GM19099 (cell line): ENCODE results near the gene ATP10A.

Source experiments
- POLR2A ChIP-seq: IDR thresholded peaks from 3 replicates; pipeline ENCODE4 v1.6.1; 2011; ENCODE audit warnings: low read depth; ENCODE audit not compliant: insufficient read length; ENCODE audit errors: extremely low read depth

ATP10A gene

DNA sequence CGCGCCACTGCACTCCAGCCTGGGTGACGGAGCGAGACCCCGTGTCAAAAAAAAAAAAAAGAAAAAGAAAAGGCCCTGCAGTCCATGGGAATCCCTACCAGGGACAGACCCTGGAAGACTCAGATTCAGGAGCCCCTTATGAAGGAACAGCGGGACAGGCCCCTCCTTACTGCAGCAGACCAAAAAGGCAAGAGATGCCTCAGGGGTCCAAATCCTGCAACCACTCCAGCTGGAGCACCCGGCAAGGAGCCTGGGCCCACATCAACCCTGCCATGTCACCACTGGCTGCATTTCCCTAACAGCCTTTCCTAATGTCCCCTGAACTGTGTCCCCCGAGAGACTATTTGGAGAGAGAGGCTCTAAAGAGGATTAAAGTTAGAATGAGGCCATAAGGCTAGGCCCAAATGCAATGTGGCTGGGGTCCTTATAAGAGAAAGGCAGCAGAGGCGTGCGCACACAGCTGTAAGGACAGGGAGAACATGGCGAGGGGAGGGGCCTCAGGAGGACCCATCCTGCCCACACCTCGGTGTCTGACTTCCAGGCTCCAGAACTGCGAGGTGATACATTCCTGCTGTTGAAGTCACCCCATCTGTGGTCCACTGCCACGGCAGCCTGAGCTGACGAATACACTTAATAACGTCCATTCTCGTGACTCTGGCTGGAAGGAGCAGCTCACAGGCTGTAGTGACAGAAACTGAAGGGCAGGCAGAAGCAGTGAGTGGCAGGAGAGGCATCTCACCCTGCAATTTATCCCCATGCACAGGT is 78.1 kb downstream of the ATP10A start:
- TF ChIP-seq POLR2A, result no peak

DNA sequence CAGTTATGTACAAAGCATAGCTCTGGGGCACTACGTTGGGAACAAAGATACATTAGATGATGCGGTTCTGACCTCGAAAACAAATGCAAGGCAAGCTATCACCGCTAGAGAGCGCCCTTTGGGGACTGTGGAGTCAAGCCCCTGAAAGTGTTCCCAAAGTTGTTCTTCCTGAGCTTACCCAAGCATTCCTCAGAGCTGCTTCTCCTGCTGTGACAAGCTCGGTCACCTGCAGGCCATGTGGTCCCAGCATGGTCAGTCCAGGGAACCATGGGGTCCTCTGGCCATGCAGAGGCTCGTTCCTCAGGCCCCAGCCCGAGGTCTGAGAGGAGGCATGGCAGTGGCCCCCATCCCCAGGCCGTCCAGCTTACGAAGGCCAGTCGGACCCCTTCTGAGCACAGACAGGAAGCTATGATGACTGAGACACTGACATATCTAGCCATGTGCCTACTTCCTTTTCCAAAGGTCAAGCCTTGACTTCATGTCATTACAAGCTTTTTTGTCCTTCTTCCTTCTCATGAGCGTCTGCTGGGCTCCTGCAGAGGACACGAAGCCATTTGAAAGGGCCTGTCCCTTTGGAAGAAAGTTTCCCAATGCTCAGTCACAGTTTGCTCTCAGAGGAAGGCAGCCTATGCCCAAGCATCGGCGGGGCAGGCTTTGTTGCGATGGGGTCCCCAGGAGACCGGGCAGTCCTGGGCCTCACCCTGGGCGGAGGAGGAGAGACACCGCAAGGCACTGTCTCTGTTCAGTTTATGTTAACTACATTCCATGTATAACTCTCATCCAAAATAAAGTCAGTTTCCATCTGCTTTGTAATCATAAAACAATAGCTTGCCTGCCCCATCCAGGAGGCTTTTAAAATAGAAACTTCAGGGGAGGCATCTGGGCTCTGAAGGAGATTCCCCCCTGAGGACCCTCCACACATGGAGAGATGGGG is 79.3 kb downstream of the ATP10A start:
- TF ChIP-seq POLR2A, result no peak

DNA sequence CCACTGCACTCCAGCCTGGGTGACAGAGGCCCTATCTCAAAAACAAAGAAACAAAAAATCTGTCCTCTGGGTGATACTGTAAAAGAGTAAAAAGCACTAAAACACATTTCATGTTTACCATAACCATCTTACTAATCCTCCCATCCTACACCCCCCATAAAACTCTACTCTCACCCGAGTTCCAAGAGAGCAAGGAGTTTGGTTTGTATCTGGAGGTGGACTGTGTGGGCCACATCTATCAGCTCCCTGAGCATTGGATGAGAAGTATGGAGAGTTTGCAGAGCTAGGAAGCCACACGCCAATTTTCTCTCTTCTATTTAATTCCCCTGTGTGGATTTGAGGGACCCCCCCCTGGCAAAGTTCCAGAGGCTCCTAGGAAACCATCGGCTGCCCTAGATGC is 80.0 kb downstream of the ATP10A start:
- TF ChIP-seq POLR2A, result no peak

DNA sequence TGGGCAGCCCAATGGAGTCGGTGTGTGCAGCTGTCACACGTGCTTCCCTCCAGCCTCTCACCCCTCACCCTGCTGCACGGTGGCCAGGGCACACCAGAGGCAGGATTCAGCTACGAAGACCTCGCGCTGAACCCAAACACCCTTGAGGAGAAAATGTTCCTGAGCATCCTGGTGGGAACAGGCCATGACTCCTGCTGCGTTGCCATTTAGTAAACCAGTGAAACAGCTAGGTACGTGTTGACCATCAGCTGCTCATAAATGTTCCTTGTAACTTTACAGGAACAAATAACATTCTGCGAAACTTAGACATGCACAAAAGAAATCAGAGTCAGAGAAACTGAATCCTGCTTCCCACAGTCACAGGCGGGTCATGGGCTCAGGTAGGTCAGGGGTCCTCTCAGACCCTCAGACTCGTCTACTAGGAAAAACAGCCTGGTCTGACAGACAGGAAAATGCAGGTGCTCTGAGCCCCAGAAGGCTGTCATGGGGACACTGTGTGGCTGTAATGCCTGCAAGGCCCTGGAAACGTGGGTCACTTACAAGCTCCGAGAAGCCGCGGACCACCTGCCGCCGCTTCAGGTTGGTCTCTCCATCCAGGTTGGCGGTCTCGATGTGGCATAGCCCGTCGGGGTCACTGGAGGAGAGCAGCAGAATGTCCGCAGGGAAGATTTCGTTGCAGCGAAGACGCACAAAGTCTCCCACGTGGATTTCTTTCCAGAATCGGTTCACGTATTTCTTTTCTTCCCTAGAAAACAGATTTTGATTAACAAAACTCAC is 82.5 kb downstream of the ATP10A start:
- TF ChIP-seq POLR2A, result no peak

DNA sequence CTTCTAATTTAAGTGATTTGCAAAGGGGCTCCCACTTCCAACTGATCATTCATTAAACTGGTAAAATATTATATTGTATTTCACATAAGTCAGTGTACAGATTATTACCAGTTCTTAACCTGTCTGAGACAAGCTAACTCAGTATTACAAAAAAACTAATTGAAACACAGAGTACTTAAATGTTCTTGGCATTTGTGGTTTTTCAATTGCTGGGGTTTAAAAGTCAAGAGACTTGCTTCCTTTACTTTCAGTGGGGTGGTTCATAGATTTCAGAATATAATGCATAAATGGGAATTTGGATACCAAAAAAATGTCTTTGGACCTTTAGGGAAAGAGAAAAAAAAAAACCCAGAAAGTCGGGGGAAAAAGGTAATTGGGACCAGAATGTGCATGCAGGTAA is 85.0 kb downstream of the ATP10A start:
- no peak for TF ChIP-seq POLR2A

DNA sequence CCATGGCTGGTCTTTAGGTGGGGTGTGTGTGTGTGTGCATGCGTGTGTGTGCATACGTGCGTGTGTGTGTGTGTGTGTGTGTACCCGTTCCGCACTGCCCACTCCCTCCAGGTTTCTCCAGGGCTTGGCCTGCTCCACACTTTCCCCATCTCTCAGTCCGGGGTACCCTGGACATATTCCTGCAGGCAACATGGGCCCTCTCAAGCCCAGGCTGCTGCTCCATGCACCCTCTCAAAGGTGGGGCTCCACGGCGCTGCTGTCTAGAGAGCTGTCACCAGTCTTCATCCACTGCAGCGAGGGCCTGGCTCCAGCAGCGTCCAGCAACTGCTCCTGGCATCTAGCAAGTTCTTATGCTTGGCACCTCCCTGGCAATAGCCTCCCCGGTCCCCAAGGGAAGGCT is 86.1 kb downstream of the ATP10A start:
- no peak for TF ChIP-seq POLR2A

DNA sequence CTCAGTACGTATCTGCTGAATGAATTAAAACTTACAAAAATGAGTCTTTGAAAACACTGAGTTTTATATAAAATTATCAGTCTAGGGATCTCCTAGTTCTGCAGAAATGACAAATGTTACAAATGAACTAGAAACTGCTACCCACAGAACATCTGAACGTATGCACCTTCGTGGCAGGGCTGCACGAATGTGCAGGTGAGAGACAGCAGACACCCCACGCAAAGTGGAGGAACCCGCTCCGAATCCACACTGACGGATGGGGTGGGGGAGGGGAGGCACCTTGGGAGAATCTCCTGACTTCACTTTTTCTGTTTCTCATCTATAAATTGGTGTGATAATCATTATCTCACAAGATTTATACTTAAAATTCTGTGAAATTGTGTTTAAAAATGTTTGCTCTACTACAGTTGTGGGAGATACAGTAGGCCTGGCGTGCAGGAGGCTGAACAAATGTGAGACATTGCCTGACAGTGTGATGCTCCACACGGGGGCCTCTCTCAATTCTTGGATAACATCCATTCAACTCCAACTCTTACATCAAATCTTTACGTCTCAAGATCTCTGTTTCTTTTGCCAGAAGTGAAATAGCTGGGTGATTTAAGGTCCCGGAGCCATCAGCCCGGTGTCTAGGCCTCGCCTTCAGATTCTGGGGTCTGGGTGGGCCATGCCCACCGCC is 86.9 kb downstream of the ATP10A start:
- no peak for TF ChIP-seq POLR2A

DNA sequence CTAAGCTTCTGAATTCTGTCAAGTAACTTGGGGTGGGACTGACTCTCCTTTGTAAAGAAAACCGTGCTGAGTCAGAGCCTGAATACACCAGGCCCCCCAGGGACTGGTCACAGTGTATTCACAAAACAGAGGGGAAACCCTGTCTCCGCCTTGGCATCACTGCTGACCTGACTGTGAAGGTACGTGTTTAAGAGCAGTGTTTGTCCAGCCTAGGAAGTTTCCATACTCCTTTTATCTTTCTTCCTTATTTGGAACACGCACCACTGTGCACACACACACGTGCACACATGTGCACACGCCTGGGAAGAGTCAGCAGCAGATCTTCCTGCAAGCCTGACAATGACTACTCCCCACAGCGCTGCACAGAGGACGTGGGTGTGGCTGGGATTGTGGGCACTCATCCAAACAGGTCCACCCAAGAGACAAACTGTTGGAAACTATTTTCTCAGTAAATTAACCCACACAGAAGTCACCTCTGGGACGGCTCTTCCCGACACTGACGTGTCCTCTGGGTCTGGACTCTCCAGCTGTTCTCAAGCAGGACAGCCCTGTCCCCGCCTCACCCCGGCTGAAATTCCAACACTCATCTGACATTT is 87.7 kb downstream of the ATP10A start:
- TF ChIP-seq POLR2A, result no peak

DNA sequence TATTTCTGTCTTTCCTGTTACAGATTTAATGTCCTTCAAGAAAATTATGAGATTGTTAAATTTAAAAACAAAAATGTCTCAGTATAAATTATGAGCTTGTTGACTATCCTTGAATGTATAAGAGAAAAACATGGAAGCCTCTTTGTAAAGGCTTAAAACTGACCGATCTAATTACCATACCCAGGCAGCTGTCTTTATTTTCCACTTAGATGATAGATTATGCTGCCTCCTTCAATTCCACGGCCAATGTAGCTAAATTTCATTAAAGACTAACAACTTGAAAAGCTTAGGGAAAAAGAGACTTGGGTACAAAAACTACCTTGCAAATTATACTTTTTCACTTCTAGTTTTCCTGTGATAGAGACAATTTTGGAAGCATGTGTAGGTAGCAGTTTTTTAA is 88.3 kb downstream of the ATP10A start:
- TF ChIP-seq POLR2A, result no peak

DNA sequence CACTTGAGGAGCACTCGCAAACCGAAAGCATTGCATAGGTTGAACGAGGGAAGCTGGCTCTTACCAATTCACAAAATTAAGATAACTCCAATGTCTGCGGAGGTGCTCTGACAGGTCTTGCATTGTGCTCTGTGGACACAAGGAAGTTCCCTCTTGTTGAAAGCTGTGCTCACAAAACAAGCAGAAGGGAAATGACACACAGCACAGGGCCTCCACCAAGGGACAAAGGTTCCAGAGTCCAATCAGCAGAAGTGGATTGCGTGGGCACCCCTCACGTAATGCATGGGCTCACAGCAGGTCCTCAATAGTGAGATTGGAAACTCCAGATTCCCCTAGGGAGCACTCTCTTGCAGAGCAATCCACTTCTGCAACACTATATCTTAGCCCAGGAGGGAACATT is 89.9 kb downstream of the ATP10A start:
- TF ChIP-seq POLR2A, result no peak

DNA sequence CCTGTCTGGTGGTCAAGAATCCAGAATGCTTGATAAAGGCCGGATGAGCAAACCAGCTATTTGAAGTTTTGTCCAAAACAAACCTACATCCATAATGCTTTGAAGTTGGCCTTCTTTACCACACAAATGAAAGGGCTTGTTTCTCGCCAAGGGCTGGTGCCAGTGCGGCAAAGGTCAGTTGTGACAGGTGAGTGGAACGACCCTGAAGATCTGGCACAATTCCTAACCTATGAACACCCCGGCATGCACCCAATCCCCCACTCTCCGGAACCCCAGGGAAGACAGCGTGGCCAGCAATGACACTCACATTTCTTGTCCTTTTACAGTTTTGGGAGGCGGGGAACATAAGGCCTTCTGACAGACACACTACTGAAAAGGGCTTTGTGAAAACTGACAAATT is 90.6 kb downstream of the ATP10A start:
- no peak for TF ChIP-seq POLR2A

DNA sequence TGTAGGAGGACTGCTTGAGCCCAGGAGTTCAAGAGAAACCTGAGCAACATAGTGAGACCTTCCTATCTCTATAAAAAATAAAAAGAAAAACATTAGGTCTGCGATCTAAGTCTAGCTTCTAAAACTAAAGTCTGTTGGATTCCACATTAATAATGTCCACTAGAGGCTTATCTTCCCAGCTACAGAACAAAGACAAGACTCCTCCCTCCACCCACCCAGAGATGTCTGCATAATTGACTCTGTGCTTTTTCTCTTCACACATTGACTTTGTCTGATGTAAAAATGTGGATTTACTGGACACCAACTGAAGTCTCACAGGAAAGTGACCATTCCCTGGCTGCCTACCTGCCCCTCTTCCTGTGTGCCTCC is 91.8 kb downstream of the ATP10A start:
- no peak for TF ChIP-seq POLR2A

DNA sequence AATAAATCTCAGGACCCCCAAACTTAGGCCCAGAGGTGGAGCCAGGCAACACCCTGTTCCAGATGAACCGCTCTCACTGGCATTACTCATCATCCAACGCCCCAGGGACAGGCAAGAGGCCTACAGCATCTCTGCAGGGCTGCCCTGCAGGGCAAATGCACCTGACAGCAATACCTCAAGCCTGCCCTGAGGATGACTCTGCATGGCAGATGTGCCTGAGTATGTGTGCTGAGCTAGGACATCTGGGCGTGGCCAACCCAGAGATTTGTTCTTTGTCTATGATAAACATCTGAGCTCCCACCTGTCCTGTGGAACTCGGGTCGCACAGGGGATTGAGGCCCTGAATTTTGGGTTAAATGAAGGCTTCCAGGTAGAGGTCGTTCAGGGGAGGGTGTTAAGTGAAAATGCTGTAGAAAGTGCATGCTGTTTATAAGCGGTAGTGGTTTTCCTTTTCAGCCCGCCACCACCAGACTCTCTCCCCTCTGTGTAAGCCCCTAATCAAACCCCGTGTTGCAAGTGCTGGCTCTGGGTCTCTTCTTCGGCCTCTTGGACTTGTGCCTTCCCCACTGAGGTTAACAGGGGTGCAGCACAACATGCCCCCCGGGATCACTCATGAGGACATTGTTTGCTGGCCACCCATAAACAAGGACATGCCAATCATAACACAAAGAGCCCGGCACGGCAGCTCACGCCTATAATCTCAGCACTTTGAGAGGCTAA is 92.3 kb downstream of the ATP10A start:
- TF ChIP-seq POLR2A, result no peak

DNA sequence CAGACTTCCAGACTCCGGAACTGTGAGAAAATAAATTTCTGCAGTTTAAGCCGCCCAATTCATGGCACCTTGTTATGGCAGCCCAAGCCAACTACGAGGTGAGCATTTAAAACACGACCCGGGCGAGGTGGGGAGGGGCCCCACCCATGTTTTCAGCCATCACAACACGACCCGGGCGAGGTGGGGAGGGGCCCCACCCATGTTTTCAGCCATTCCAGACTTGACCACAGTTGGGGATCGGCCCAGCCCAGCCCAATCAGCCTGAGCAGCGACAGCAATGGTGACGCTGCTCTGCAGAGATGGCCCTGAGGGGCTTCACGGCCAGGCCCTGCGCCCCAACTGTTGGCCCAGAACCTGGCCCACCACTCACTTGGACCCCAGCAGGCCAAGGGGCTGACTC is 93.1 kb downstream of the ATP10A start:
- no peak for TF ChIP-seq POLR2A
